DOHH2 (cell line): Measurements from ENCODE around the gene GPC1.

ENCODE experiments used
- H3F3A ChIP-seq: fragments of 200-600 bp; sonication (generic), shearing (Covaris generic); 2 replicates; pipeline ENCODE4 v1.6.0; 2016; ENCODE audit warnings: antibody characterized with exemption, mild to moderate bottlenecking; ENCODE audit not compliant: control insufficient read depth, insufficient read depth
- H3K27ac ChIP-seq: fragments of 200-600 bp; sonication (generic); 2 replicates; pipeline ENCODE4 v1.5.1; 2014; ENCODE audit warnings: low read depth, mild to moderate bottlenecking, low read length, moderate library complexity
- H3K27me3 ChIP-seq: fragments of 200-600 bp; sonication (generic); 2 replicates; pipeline ENCODE4 v1.6.1; 2014; ENCODE audit warnings: mild to moderate bottlenecking, low read length, mixed read lengths; ENCODE audit not compliant: control insufficient read depth
- H3K36me3 ChIP-seq: fragments of 200-600 bp; sonication (generic); 2 replicates; pipeline ENCODE4 v1.6.1; 2014; ENCODE audit warnings: mild to moderate bottlenecking, low read length, moderate library complexity, mixed read lengths; ENCODE audit not compliant: control insufficient read depth
- H3K4me1 ChIP-seq: fragments of 200-600 bp; sonication (generic); 2 replicates; pipeline ENCODE4 v1.6.1; 2014; ENCODE audit warnings: mild to moderate bottlenecking, low read length, mixed read lengths; ENCODE audit not compliant: control insufficient read depth
- H3K4me2 ChIP-seq: fragments of 200-600 bp; sonication (generic); 2 replicates; pipeline ENCODE4 v1.6.0; 2014; ENCODE audit warnings: mild to moderate bottlenecking, low read length, moderate library complexity
- H3K4me3 ChIP-seq: fragments of 200-600 bp; sonication (generic); 2 replicates; pipeline ENCODE4 v1.5.1; 2014; ENCODE audit warnings: mild to moderate bottlenecking, low read length, mixed read lengths
- H3K79me2 ChIP-seq: fragments of 200-600 bp; sonication (generic); 2 replicates; pipeline ENCODE4 v1.6.1; 2014; ENCODE audit warnings: mild to moderate bottlenecking, low read length, mixed read lengths; ENCODE audit not compliant: control insufficient read depth
- H3K9me2 ChIP-seq: fragments of 200-600 bp; sonication (generic); replicated peaks from 2 replicates; pipeline ENCODE4 v1.6.1; 2014; ENCODE audit warnings: mild to moderate bottlenecking, low read length, mixed read lengths; ENCODE audit not compliant: control insufficient read depth
- H3K9me3 ChIP-seq: fragments of 200-600 bp; sonication (generic); 2 replicates; pipeline ENCODE4 v1.6.1; 2014; ENCODE audit warnings: antibody characterized with exemption, low read length, mixed read lengths; ENCODE audit not compliant: control insufficient read depth, insufficient read depth
- H4K20me1 ChIP-seq: fragments of 200-600 bp; sonication (generic); 2 replicates; pipeline ENCODE4 v1.6.0; 2014; ENCODE audit warnings: low read depth, mild to moderate bottlenecking, antibody characterized with exemption, low read length, moderate library complexity; ENCODE audit not compliant: control insufficient read depth, insufficient read depth
- EZH2phosphoT487 ChIP-seq: fragments of 200-600 bp; sonication (generic); IDR thresholded peaks from 2 replicates; pipeline ENCODE4 v1.6.1; 2017; ENCODE audit warnings: borderline replicate concordance, mild to moderate bottlenecking, antibody characterized with exemption, low read length, moderate library complexity, mixed read lengths
- TF ChIP-seq, protein P1 (sequence below): fragments of 200-600 bp; sonication (generic); IDR thresholded peaks from one replicate; pipeline ENCODE4 v1.5.1; 2014; ENCODE audit warnings: antibody characterized with exemption, mild to moderate bottlenecking, low read depth, low read length; ENCODE audit not compliant: poor library complexity, severe bottlenecking

GPC1 gene

DNA sequence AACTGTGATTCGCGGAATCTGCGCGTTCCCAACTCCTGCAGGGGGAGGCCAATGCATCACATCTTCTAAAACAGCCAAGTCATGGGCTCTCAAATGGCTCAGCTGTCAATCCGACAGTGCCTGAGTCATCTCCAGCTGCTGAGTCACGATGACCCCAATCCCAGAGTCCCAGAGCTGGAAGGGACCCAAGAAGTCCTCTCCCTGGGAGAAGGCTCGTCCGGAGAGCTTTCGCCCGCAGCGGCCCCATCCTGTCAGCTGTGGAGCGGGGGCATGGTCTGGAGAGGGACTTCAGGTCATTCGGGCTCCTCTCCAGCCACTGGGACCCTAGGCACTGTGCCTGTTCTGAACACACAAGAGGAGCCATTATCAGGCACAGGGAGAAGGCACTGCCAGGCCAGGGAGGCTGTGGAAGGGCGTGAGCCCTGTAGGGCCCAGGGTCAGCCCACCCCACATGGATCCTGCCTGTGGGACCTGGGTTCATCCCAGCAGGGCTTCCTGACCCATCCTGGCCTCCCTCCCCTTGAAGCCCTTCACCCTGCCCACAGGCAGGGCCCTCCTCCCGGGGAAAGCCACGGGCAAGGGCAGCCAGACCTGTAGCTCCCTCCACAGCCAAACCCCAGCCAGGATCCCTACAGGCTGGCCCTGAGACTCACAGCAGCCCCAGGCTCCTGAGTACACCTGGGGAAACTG is 47.6 kb upstream of the GPC1 start:
- H3K36me3 ChIP-seq: no peaks in the 10 kb centered on the region
- H3K27me3 ChIP-seq: no peaks in the 10 kb centered on the region
- no peak overlapping the region for H3K4me2 ChIP-seq
- TF ChIP-seq, protein P1, sequence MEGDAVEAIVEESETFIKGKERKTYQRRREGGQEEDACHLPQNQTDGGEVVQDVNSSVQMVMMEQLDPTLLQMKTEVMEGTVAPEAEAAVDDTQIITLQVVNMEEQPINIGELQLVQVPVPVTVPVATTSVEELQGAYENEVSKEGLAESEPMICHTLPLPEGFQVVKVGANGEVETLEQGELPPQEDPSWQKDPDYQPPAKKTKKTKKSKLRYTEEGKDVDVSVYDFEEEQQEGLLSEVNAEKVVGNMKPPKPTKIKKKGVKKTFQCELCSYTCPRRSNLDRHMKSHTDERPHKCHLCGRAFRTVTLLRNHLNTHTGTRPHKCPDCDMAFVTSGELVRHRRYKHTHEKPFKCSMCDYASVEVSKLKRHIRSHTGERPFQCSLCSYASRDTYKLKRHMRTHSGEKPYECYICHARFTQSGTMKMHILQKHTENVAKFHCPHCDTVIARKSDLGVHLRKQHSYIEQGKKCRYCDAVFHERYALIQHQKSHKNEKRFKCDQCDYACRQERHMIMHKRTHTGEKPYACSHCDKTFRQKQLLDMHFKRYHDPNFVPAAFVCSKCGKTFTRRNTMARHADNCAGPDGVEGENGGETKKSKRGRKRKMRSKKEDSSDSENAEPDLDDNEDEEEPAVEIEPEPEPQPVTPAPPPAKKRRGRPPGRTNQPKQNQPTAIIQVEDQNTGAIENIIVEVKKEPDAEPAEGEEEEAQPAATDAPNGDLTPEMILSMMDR: no peak
- TF ChIP-seq EZH2phosphoT487: no peak
- no peaks in the 10 kb centered on the region; the same call in 1 of the 2 replicates for H3K4me1 ChIP-seq
- H3K9me2 ChIP-seq: no peaks in the 10 kb centered on the region
- no peaks in the 10 kb centered on the region for H4K20me1 ChIP-seq
- no peaks in the 10 kb centered on the region for H3K9me3 ChIP-seq
- no peaks in the 10 kb centered on the region for H3K79me2 ChIP-seq
- no peak overlapping the region for H3K4me3 ChIP-seq
- H3K27ac ChIP-seq: no peak overlapping the region
- no peaks in the 10 kb centered on the region for H3F3A ChIP-seq

DNA sequence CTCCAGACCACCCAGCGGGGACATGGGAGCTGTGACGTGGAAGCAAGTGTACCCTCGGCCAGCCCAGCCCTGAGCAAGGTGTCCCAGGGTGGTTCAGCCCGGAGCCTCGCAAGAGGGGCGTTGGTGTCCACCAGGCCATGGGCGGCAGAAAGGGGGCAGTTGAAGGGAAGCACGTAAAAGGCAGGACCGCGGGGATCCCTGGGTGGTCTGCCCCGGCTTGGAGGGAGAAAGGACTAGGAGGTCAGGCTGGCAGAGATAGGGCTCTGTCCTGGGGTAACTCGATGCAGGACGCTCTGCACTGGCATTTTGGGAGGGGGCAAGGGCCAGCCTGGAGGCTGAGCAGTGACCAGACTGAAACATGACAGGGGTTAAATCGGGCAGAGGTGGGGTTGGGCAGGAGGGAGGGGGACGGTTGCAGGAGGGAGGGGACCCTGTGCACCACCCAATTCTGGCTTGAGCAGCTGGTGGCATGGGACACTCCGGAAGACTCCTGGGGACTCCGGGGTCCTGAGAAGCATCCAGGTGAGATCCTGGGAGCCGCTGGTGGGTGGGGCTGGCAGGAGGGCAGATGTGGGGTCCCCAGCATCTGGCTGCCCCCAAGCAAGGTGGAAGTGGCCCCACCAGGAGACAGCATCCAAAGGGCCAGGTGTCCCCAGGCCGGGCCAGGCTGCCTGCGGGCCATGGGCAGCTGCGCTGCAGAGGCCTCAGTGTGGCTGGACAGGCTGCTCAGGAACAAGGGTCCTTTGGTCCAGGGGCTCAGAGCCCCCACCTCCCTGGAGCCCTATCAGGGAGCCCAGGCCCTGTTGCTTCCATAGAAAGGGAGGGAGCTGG is 46.8 kb upstream of the GPC1 start:
- H3K27ac ChIP-seq: no peak overlapping the region

DNA sequence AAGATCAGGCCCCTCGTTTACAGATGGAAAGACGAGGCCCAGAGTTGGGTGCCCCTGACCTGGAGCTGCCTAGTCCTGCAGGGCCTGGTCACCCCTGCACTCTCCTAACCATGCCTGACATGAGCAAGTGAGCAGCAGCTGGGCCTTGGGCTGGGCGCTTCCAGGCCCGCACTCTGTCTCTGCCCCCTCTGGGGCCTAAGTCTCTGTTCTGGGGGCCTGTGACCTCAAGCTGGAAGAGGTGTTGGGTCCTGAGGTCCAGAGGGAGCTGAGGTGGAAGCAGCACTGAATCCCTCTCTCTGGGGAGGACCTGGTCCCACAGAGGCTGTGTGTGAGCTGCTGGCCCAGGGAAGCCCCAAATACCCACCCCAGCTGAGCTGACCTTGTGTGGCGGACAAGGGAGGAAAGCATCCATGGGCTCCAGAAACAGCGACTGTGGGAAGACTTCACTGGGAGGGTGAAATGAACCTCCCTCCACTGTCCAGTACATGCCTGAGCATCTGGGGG is 46.1 kb upstream of the GPC1 start:
- no peaks in the 10 kb centered on the region for H4K20me1 ChIP-seq
- no peak overlapping the region for H3K4me2 ChIP-seq
- no peaks in the 10 kb centered on the region; the same call in 1 of the 2 replicates for H3K4me1 ChIP-seq
- no peaks in the 10 kb centered on the region for H3K36me3 ChIP-seq
- H3K79me2 ChIP-seq: no peaks in the 10 kb centered on the region
- no peaks in the 10 kb centered on the region for H3K27me3 ChIP-seq
- H3F3A ChIP-seq: no peaks in the 10 kb centered on the region
- H3K9me2 ChIP-seq: no peaks in the 10 kb centered on the region
- H3K4me3 ChIP-seq: no peak overlapping the region
- TF ChIP-seq, protein P1: no peak
- TF ChIP-seq EZH2phosphoT487: no peak
- no peaks in the 10 kb centered on the region for H3K9me3 ChIP-seq
- no peak overlapping the region for H3K27ac ChIP-seq

More for the DNA sequence above, 46.8 kb upstream of the GPC1 start:
- no peaks in the 10 kb centered on the region; the same call in 1 of the 2 replicates for H3K4me1 ChIP-seq
- H3K27me3 ChIP-seq: no peaks in the 10 kb centered on the region
- no peak overlapping the region for H3K4me2 ChIP-seq
- H3K36me3 ChIP-seq: no peaks in the 10 kb centered on the region
- H3K79me2 ChIP-seq: no peaks in the 10 kb centered on the region
- no peaks in the 10 kb centered on the region for H3K9me2 ChIP-seq
- H4K20me1 ChIP-seq: no peaks in the 10 kb centered on the region
- H3F3A ChIP-seq: no peaks in the 10 kb centered on the region
- no peak overlapping the region for H3K4me3 ChIP-seq
- TF ChIP-seq, protein P1: no peak
- H3K9me3 ChIP-seq: no peaks in the 10 kb centered on the region
